Anterior cingulate cortex (tissue), 58 donors: ENCODE data around the gene PRG2.

ENCODE experiments used
- DNase-seq, 58 donors: peaks; one replicate each; lab custom pipeline; 2025; lab: John Stamatoyannopoulos, UW

The PRG2 gene, protein sequence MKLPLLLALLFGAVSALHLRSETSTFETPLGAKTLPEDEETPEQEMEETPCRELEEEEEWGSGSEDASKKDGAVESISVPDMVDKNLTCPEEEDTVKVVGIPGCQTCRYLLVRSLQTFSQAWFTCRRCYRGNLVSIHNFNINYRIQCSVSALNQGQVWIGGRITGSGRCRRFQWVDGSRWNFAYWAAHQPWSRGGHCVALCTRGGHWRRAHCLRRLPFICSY

DNA sequence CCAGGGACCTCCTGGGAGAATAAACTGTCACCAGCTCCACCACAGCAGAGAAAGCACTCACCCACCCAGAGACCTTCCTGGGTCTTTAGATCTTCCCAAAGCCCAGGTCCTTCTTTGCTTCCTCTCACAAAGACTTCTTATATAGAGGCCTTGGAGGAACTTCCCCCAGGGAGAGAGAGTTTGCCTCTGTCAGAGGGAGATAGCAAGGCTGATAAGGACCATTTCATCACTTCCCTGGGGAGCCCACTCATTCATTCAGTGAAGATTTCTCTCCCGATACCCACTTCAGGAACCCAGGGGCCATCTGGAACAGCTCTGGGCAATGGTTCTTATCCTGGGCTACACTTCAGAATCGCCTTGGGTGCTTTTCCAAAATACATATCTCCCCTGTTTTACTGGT lies at the start of gene PRG2:
TSS of gene PRG2 (minus strand) at position 116 of the 400 bp plus-strand sequence. CDS start 706 bp downstream, outside the sequence.
- no peak for DNase-seq

DNA sequence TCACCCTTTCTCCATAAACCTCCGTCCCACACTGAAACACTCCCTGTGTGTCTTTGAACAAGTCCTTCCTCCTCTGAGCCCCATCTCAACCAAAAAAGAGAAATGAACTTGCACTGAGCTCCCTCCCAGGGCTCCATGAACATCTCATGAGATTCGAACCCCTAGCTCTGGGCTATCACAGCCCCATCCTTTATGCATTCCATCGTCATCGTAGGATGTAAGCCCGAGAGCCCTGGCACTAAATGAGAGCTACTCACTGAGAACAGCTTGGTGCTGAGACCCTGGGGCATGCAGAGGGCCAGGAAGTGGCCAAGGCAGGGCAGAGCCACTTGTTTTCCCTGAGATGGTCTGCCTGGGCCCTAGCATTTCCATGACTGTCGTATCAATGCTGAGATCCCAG lies 49.3 kb upstream of the PRG2 start:
- DNase-seq: no peak

DNA sequence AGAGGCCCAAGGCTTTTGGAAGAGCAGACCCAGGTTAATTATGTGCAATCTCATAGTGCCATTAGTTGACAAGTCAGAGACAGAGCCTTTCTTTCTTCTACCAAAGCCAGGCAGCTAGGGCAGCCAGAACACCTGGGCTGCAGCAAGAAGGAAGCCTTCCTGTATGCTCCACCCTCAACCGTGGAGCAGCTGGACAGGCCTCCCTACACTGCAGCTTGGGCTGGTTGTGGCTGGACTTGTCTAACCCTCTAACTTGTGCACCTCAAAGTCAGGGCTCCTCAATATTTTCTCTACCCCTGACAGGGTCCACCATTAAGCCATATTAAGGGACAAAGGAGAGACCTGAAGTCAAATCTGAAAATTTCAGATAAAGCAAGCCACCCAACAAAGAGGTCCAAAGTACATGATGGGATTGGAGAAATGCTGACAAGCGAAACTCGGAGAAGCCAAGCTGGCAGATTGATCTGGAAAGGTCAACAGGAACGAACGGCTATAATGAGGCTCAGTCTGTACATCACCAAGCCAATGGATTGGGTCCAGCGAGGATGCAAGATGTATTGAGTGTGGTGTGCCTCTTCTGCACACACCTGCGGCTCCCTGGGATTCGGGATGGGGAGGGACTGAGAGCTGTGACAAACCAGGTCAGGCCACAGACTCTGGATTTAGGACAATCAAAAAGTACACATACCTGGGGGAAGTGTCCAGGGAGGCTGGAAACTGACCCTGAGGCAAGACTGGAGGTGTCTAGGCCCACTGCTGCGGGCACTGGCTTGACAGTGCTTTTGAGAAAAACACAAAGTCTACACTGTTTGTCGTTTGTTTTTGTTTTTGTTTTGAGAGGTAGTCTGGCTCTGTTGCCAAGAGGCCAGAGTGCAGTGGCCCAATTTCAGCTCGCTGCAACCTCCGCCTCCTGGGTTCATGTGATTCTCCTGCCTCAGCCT lies 48.2 kb upstream of the PRG2 start:
- no peak for DNase-seq

DNA sequence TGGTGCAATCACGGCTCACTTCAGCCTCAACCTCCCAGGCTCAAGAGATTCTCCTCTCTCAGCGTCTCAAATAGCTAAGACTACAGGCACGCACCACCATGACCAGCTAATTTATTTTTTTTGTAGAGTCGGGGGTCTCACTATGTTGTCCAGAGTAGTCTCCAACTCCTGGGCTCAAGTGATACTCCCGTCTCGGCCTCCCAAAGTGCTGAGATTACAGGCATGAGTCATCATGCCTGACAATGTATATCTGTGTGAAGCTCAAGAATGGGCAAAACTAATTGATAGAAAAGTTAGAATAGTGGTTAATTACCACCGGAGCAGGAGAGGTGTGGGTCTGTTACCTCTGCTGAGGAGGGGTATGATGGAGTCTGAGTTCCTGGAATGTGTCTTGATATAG lies 45.6 kb upstream of the PRG2 start:
- no peak for DNase-seq

DNA sequence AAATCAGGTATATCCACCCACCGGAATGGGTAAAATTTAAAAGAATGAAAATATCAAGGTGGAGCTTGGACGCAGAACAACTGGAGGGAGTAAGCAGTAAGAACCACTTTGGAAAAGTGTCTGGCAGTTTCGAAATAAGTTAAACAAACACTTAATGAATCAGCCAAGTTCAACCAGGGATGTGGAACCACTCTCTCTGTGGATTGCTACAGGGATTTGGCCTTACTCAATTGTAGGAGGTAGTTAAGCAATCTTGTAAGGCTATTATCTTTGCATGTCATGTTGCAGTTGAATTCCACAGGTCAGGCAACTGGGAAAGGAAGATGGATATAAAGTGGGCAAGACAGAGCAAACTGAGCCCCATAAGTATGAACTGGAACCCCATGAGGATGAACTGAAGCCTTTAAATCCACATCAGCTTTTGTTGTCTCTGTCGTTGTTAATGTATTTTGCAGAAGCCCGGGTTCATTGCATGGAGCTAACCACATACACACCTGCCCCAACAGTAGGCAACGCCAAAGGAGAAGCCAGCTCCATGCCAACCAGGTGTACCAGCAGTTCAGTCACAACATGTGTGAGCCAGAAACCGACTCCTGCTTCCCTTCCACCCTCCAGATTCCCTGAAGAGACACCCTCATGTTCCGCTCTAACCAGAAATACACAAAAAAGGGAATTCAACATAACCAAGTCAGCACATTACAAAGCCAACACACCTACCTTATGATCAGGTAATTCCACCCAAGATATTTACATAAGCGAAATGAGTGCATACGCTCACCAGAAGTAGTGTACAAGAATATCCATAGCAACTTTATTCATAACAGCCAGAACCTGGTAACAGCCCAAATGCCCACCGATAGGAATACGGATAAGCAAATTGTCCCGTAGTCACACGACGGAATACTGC lies 44.4 kb upstream of the PRG2 start:
- DNase-seq: no peak

DNA sequence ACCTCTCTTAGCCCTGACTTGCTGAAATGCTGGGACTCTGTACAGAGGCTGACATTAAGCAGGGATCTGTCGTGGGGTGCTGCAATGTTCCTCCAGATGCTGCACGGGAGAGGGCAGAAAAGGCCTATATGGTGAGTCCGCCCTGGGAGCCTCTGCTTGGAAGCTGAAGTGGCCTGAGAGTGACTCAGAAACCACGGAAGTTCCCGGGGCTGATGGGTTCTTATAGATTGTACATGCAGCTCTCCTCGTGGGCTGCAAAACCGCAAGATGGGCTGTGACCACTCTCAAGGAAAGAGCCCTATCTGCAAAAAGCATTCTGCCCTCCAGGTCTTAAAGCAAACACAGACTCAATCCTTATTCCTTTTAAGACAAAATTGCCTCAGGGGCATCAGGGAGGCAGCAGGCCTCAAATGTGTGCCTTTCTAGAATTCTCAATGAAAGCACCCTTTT lies 42.3 kb upstream of the PRG2 start:
- DNase-seq: no peak

DNA sequence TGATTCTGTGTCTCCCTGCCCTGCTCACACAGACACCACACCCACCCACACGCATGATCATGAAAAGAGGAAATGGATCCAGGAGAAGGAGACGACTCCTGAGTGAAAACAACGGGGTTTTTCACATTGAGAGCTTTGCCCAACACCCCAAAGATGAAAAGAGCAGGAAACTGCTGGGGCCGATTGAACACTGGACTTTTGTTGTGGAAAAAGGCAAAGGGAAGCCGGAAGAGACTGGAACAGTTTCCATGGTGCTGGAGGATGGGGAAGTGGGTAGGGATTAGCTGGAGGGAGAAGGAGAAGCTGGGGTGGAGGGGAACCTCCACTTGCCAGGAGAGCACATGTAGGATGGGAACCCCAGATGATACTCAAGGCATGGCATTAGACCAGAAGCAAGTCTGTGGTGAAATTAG lies 41.7 kb upstream of the PRG2 start:
- DNase-seq: peak in 9 of 58 donors; percentile 8 to 25 (median 16)

DNA sequence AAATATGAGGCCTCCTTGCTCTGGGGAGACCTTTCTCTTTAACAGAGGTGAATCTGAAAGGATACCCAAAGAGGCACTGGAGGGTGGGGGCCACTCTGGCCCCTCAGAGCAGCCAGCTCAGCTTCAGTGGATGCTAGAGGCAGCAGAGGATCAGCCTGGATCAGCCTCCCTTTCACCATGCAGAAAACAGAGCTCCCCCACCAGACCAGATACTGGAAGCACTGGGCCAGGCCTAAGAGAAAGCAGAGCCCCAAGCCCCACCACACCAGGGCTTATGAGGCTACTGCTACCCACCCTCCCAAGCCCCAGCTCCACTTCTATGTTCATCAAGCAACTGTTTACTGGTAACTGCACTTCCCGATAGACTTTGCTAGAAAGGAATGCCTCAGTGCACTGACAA lies 40.5 kb upstream of the PRG2 start:
- DNase-seq: no peak

DNA sequence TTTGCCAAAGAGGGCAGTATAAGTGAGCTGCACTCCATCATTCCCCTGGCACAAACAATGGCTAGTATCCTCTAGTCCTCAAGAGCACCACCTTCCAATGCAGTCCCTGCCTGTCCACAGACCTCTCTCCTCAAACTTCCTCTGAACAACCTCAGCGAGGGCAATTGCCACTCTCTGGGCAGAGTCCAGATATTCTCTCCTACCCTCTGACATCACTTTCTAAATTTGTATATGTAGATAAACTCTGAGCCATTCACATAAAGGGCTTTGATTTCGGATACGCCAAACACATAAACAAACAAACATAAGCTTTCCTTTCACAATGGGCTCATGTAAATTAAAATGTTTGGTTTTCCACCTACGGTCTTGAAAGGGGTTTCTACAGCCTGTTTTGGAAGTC lies 39.5 kb upstream of the PRG2 start:
- no peak for DNase-seq

DNA sequence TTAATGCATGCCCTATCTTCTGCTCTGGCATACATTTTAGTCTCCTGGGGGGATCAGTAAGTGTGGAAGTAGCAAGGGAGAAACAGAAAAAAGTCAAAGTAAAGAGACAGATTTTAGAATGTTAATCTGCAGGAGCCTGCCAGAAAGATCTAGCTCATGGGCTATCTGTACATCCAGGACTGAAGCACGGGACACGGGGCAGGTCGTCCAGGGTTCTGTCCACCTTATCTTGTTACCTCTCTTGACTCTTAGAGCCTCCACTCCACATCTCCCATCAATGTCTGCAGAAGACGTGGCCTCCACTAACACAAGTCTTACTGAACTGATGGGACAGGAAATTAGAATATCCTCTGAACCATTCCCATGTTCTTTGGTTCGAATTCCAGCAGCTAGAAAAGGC lies 38.2 kb upstream of the PRG2 start:
- DNase-seq: no peak

DNA sequence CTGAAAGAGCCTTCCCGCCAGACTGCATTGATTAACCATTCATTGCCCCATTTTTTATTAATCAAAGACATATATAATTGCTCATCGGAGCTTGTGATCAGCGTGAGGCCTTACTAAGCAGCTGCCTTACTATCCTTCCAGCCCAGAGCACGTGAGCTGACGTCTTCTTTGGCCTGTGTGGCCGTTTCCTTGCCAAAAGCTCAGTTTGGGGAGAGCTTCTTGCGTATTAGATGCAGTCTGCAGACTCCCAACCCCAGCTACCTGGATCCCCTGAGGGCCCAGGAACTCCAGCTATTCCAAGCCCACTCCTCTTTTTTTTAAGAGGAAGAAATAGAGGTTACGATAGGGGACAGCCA lies 37.3 kb upstream of the PRG2 start:
- DNase-seq: peak in 21 of 58 donors; percentile 6 to 67 (median 23)

DNA sequence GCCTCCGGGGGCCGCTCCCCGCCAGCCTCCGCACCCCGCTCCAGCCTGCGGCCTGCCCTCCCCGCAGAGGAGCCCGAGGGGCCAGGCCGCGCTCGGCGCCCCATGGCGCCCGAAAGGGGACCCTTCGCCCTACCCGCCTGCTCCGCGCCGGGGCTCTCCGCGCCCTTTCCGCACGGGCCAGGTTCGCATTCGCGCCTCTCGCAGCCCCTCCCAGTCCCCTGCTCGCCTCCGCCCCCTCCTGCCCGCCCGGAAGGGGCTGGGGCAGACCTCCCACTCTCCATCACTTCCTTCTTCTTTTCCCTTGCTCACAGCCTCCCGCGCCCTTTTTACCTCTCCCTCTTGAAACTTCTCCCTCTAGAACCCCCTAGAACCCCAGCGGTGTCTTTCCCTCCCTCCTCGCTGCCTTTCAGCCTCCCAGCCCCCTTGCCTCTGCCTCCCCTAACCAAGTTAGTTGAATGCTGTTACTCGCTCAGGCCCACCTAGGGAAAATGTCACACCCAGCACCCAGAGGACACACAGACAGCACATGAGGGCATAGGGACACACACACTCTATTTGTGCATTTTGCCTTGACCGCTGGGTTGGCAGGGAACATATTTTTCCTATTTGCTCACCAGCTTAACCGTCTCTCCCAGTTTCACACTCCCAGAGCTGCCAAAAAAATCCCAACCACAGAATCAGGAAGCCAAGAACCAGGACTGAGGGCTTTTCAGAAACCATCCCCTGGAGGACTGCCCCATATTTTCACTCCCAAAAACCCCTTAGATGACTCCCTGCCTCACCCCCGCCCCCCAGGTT lies 36.7 kb upstream of the PRG2 start, which contains the start of gene SLC43A3:
TSS of gene SLC43A3 (minus strand) at position 193 of the 798 bp plus-strand sequence. CDS start 949 bp downstream, outside the sequence.
- peak in 29 of 58 donors; percentile 5 to 56 (median 21) for DNase-seq

DNA sequence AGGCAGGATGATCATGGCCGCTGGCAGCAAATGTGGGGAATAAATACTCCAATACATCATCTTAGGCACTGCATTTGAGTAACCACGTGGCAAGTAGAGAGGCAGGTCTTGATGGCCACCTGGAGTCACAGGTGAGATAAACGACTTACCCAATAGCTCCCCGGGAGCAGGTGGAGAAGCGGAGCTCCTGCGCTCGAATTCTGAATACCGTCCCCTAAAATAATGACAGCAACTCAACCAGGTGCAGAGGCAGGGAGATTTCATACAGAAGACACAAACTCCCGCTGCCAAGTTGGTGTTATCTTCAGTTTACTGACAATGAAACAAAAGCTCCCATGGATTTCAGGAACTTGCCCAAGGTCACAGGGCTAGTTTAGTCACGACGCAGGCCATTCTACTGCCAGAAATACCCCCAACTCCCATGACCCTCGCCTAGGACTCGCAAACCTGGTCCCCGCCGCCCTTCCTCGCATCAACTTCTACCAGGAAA lies 36.0 kb upstream of the PRG2 start:
- DNase-seq: no peak

DNA sequence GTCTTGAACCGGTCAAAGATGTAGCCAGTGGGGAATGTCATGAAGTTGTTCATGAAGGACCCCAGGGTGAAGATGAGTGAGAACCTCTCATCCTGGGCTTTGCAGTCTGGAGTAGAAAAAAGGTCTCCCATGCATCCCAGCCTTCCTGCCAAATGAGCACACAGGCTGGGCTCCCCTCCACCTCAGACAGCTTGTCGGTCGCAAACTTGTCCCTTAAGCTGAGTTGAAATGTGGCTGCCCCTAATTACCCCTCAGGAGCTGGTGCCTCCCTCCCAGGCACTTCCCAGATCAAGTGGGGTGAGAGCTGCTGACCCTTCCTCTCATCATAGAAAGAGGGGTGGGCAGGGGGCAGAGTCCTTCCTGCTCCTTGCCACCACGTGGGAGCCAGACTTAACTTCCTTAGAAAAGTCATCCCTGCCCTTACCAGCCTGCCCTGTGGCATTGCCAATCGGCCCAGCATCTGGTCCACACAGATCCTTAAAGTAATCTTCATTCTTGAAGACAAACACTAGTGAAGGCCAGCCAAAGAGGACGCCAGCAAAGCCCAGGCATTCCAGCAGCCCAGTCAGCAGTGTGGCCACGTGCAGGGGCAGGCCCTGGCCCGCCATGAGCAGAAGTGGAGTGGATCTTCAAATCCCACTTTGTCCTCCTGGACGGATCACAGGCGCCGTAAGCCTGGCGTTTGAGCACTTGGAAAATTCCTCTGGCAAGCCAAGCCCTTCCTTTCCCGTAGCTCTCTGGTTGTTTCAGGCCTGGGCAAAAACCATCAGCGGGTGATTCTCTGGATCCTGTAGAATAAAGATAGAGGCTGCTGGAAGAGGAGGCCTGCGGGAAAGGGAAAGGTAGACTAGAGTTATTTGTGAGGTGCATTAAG lies 35.4 kb upstream of the PRG2 start:
- peak in 11 of 58 donors; percentile 2 to 29 (median 12) for DNase-seq

DNA sequence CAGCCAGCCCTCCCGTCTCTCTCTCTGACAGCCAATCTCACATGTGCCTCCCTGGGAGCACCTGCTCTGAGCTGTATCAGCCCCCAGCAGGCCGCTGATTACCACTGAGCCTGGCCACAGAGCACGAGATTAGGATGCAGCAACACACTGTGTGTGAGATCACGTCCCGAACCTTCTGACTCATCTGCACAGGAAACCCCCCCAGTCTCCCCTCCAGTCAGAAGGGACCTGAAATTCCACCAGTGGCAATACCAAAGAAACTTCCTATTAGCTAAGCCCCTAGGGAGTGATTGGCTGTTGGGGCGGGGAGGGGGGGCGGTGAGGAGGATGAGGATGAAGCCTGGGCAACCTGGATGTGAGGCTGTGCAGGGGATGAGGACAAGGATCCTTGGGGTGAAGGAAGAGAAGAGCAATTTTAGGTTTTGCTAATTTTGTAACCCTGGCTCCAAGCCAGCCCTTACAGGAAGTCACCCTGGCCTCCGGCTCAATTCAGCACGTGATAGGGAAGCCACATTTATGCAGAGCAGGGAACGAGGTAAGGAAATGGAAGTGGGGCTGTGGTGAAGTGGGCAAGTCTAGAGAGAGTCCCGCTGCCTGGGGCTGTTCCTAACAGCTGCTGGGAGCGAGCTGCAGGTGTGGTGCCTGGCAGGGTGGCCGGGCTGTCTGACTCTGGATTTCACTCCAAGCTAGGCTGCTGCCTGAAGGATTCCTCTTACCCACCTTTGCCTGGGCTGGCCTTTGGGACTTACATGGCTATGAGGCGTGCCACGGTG lies 34.5 kb upstream of the PRG2 start:
- peak in 8 of 58 donors; percentile 6 to 37 (median 11) for DNase-seq

DNA sequence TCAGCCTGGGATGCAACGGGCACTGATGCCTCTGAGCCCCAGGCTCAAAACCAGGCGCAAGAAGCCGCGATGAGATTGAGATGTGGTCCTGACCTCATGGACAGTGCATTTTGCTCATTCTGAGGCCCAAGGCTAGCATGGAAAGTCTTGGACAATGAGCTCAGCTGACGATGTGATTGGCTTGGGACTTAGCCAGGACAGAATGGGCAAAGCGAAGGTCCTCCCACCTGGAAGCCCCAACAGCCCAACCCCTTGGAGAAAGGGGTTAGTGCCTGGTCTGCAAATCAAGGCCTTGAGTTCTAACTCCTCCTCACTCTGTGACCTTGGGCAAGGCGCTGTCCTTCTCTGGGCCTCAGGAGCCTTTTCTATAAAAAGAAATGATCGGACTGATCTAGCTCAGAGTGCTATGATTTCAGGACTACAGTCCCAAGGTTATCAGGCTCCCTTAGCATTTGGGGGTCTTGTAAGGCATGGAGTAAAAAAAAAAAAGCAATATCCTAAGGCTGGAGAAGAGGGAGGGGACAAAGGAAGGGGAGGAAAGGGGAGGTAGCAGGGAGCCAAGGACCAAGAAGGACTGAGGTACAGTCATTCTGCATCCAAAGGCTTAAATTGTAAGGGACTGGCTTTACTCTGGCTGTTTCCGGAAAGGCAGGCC lies 33.8 kb upstream of the PRG2 start:
- no peak for DNase-seq

DNA sequence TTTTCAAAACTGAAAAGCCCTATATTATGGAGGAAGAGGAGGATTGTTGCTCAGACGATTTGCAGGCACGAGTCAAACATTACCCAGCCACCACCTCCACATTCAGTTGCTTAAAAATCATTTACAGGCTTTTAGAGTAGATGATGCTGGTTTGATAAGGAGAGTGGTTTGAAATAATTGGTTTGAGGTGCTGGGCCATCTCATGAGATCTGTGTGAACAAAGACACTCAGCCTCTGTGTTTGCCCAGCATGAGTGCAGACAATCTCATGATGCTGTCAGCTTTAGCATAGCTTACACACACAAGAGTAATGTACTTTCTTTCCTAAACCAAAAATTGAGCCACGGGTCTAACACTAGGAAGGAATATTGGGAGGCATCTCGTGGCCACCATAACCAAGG lies 32.2 kb upstream of the PRG2 start:
- no peak for DNase-seq
